ENCODE results near the gene CAMK1G. TPM values are rescaled to one million over a fixed set of nuclear protein-coding genes. Genes with fewer than 3 reads are reported as not detected.

CAMK1G gene
- total and polyA plus RNA-seq, 2 of the 4 experiments (the other 2 are of a cell fraction) = 0.72 to 1.8 TPM

GRCh38 chr1:209537336-209538114 lies 46.0 kb upstream of the CAMK1G start:
- Histone ChIP-seq H4K8ac (ENCODE audit: low read depth in 2 of 2, low read length in 2 of 2) (no peak overlapping the region), H3K4me3 (ENCODE audit: insufficient read depth, low read depth, low read length) (no peak overlapping the region), H3K4me2 (ENCODE audit: low read depth, low read length) (no peak overlapping the region), H4K20me1 (ENCODE audit: insufficient read depth, low read length) (no peaks in the 10 kb centered on the region), H2BK120ac (ENCODE audit: low read depth, low read length) (no peak overlapping the region), H3K4me1 (ENCODE audit: control insufficient read depth, insufficient read depth, low read length) (no peaks in the 10 kb centered on the region), H2BK20ac (ENCODE audit: low read depth, low read length) (no peak overlapping the region), H2BK5ac (ENCODE audit: low read depth, low read length, poor library complexity, severe bottlenecking) (no peak overlapping the region), H3K18ac (ENCODE audit: low read depth, low read length) (no peak overlapping the region), H3K36me3 (ENCODE audit: control insufficient read depth, insufficient read depth, low read length) (no peaks in the 10 kb centered on the region), H3K4ac (ENCODE audit: low read depth, low read length) (no peak overlapping the region), H2BK15ac (ENCODE audit: low read depth, low read length) (no peak overlapping the region), H2AK9ac (replicated peaks; ENCODE audit: low read depth, low read length, poor library complexity) (no peak overlapping the region), H3K9me1 (ENCODE audit: insufficient read depth, low read length) (no peaks in the 10 kb centered on the region), H3K27me3 (ENCODE audit: control insufficient read depth, insufficient read depth, low read length) (no peaks in the 10 kb centered on the region; the same call in 1 of the 2 replicates), H3K9me3 (ENCODE audit: control insufficient read depth, insufficient read depth, low read length) (no peaks in the 10 kb centered on the region), H3K14ac (replicated peaks; ENCODE audit: low read depth, low read length) (no peak overlapping the region), H3K9ac (ENCODE audit: low read depth, low read length) (no peak overlapping the region), H3K27ac (ENCODE audit: insufficient read depth, low read length) (no peak overlapping the region), H3K56ac (ENCODE audit: extremely low read depth, insufficient read depth, low read length) (no peak overlapping the region), H3K79me1 (ENCODE audit: low read depth in 1 of 2, low read length in 2 of 2) (no peaks in the 10 kb centered on the region), H4K5ac (ENCODE audit: low read depth, low read length) (no peak overlapping the region), H4K91ac (ENCODE audit: insufficient read depth, low read depth, low read length) (no peak overlapping the region), H2AK5ac (ENCODE audit: low read depth, low read length) (no peak overlapping the region), H3K23ac (ENCODE audit: low read depth, low read length) (no peak overlapping the region), H2AFZ (replicated peaks; ENCODE audit: low read length, poor library complexity) (no peak overlapping the region)
- POLR2A ChIA-PET (ENCODE audit: unreplicated experiment) = no interaction called here
- no peak for ATAC-seq (ENCODE audit: low read depth)
- DNase-seq = no peak
- TF ChIP-seq SMC3 (IDR thresholded peaks at IDR 0.05; ENCODE audit: low read depth, low read length) = no peak
- TF ChIP-seq USF2 (IDR thresholded peaks at IDR 0.05; ENCODE audit: low read depth, low read length) = no peak
- no peak for TF ChIP-seq CTCF (conservative IDR thresholded peaks at IDR 0.05; ENCODE audit: low read depth, low read length)
- TF ChIP-seq RAD21 (IDR thresholded peaks at IDR 0.05; ENCODE audit: low read length) = no peak
- TF ChIP-seq CHD1 (IDR thresholded peaks at IDR 0.05; ENCODE audit: low read depth, low read length) = no peak
- no peak for TF ChIP-seq POLR2A (IDR thresholded peaks at IDR 0.05; ENCODE audit: low read depth, low read length)
- TF ChIP-seq MAZ (IDR thresholded peaks at IDR 0.05; ENCODE audit: borderline replicate concordance, low read depth, low read length) = no peak
- no peak for TF ChIP-seq RFX5 (IDR thresholded peaks at IDR 0.05; ENCODE audit: low read depth, low read length)
- CTCF ChIA-PET = interaction anchor here (0.6 kb wide), 1 partner anchor 16 kb away, joined by 4 read pairs; no protein-coding TSS in a partner anchor
- in situ Hi-C loops (cut with MboI; ENCODE audit: low sequenced_read_pairs) (no loop called here), intact Hi-C loops (cut with micrococcal nuclease) (no loop called here), dilution Hi-C loops (cut with HindIII; ENCODE audit: low sequenced_read_pairs, unreplicated experiment) (no loop called here)
- no CpG with 5 or more reads among the region's 1 CpG for WGBS, 2 experiments (ENCODE audit: extremely low coverage in 2 of 2, insufficient read length in 1 of 2)
- no TSS peak for BruUV-seq (replicated peaks)

All from IMR-90 (cell line).